CD4-positive, CD25-positive, alpha-beta regulatory T cell (primary cell): ENCODE data around the gene GOLGA6L7. TPM values are rescaled to one million over a fixed set of nuclear protein-coding genes. Genes with fewer than 3 reads are reported as not detected.

Experiments
- ATAC-seq, 2 donors: fragments of 150-1000 bp; cut with Tn5 transposase; one replicate each; pipeline ENCODE4 v1.10.0; 2021; ENCODE audit warnings: low read depth in 2 of 2, moderate number of reproducible peaks in 2 of 2, moderate library complexity in 1 of 2
- DNase-seq, 3 donors: peaks; one replicate each; pipeline versions ENCODE4 v3.0.0 to v3.0.0-alpha.2; 2012 to 2022; ENCODE audit warnings: mixed read lengths in 1 of 3
- H3K27ac ChIP-seq: one replicate; pipeline ENCODE4 v1.7.0; 2013; ENCODE audit warnings: mild to moderate bottlenecking, low read length; ENCODE audit not compliant: insufficient read depth, poor library complexity, severe bottlenecking
- H3K27me3 ChIP-seq: one replicate; pipeline ENCODE4 v1.7.0; 2013; ENCODE audit warnings: low read length; ENCODE audit not compliant: control insufficient read depth, insufficient read depth
- H3K36me3 ChIP-seq: one replicate; pipeline ENCODE4 v1.7.0; 2013; ENCODE audit warnings: mild to moderate bottlenecking, low read length, moderate library complexity; ENCODE audit not compliant: control insufficient read depth, insufficient read depth
- H3K4me1 ChIP-seq: 2 replicates; pipeline ENCODE4 v1.7.0; 2013; ENCODE audit warnings: mild to moderate bottlenecking, low read length; ENCODE audit not compliant: insufficient read depth, control insufficient read depth, poor library complexity, severe bottlenecking
- H3K4me3 ChIP-seq: one replicate; pipeline ENCODE4 v1.7.0; 2013; ENCODE audit warnings: low read depth, mild to moderate bottlenecking, low read length, moderate library complexity
- H3K9me3 ChIP-seq, 2 experiments: 1 replicate in 1 of 2; 2 replicates in 1 of 2; pipeline ENCODE4 v1.7.0; 2013; ENCODE audit warnings: low read length in 2 of 2, mild to moderate bottlenecking in 1 of 2, moderate library complexity in 1 of 2; ENCODE audit not compliant: control insufficient read depth in 2 of 2
- H3K27ac Mint-ChIP-seq, 3 donors: one replicate each; pipeline ENCODE4 v1.8.0; 2020 to 2022; ENCODE audit warnings: mild to moderate bottlenecking in 3 of 3, mixed read lengths in 3 of 3, moderate library complexity in 2 of 3
- H3K27me3 Mint-ChIP-seq: one replicate; pipeline ENCODE4 v1.8.0; 2022; ENCODE audit warnings: mild to moderate bottlenecking, mixed read lengths
- H3K36me3 Mint-ChIP-seq: one replicate; pipeline ENCODE4 v1.8.0; 2020; ENCODE audit warnings: mixed read lengths
- H3K4me1 Mint-ChIP-seq, 4 donors: one replicate each; pipeline ENCODE4 v1.8.0; 2020 to 2022; ENCODE audit warnings: mixed read lengths in 4 of 4, mild to moderate bottlenecking in 1 of 4
- H3K4me3 Mint-ChIP-seq, 4 donors: one replicate each; pipeline ENCODE4 v1.8.0; 2020 to 2022; ENCODE audit warnings: mild to moderate bottlenecking in 4 of 4, mixed read lengths in 4 of 4, moderate library complexity in 3 of 4
- H3K9me3 Mint-ChIP-seq, 7 donors: one replicate each; pipeline ENCODE4 v1.8.0; 2020 to 2022; ENCODE audit warnings: mixed read lengths in 7 of 7, mild to moderate bottlenecking in 3 of 7, moderate library complexity in 2 of 7
- polyA plus RNA-seq, 4 donors: library from polyadenylated mRNA; unstranded; fragments of 300-500 nt; fragmentation: Illumina TruSeq; gene quantifications; one replicate each; pipeline ENCODE4 v1.2.3, GENCODE V29; 2021
- total RNA-seq: library from RNA; stranded (reverse); gene quantifications from one replicate; pipeline ENCODE4 v1.2.3, GENCODE V29; 2022

The GOLGA6L7 gene
- total and polyA plus RNA-seq, 5 donors from 2014 or later, result not detected

DNA sequence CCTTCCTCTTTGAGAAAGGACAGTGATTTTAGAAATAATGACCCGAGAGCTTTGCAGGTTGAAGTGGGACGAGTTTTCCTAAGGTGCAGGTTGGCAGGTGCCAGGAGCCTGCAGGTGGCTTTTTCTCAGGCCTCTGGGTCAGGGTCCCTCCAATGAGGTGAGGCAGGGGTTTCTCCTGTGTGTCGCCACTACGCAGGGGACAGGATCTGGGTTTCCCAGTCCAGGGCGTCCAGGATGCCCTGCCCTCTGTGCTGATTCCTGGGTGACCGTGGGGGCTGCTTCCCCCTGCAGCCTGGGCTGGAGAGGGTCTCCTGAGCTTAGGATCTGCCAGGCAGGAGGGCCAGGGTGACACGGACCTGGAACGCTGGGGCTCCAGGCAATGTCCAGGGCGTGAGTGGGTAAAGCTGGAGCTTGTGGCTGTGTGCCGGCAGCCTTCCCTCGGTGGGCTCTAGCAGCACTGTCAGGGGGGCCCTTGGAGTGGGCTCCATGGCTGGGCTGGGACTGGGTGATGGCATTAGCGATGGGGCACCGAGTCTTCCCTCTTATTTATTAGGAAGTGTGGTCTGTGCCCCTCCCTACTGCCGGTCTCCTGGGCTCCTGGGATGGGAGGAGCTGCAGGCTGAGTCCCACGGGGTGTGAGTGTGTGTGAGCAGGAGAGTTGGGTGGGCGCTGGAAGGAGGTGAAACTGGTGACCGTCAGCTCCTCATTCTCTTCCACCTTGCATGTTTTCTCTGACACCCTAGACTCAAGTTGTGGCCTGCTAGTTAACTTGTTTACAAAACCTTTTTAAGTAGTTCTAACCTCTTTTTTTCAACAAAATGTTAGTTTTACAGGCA, 39.1 kb upstream of the GOLGA6L7 start:
- Mint-ChIP-seq H3K4me1 (peaks cover 4 to 61% (median 25%) of the 10 kb centered on the region in 4 donors), H3K4me3 (peak overlapping the region; percentile 79 to 90 (median 86)), H3K9me3 (no peaks in the 10 kb centered on the region), H3K27me3 (peaks cover 13% of the 10 kb centered on the region), H3K36me3 (no peaks in the 10 kb centered on the region), H3K27ac (peak overlapping the region; percentile 85 to 98 (median 93))
- Histone ChIP-seq H3K4me1 (peaks cover 38% of the 10 kb centered on the region), H3K4me3 (peak overlapping the region; percentile 26), H3K27me3 (peaks cover 3% of the 10 kb centered on the region), H3K9me3 (no peaks in the 10 kb centered on the region), H3K27ac (no peak overlapping the region), H3K36me3 (no peaks in the 10 kb centered on the region)
- DNase-seq (no peak), ATAC-seq (no peak)

- ATAC-seq (no peak), DNase-seq (no peak)
- H3K27ac ChIP-seq, result no peak overlapping the region
- peaks cover 38% of the 10 kb centered on the region for H3K4me1 ChIP-seq
- peaks cover 4 to 55% (median 25%) of the 10 kb centered on the region in 4 donors for H3K4me1 Mint-ChIP-seq
- peak overlapping the region; percentile 75 to 90 (median 86) for H3K4me3 Mint-ChIP-seq
- H3K27me3 ChIP-seq, result peaks cover 3% of the 10 kb centered on the region
- no peaks in the 10 kb centered on the region for H3K9me3 ChIP-seq
- H3K36me3 Mint-ChIP-seq, result no peaks in the 10 kb centered on the region
- H3K9me3 Mint-ChIP-seq, result no peaks in the 10 kb centered on the region
- H3K27ac Mint-ChIP-seq, result peak overlapping the region; percentile 85 to 92 (median 87)
- no peaks in the 10 kb centered on the region for H3K36me3 ChIP-seq
- H3K27me3 Mint-ChIP-seq, result peaks cover 13% of the 10 kb centered on the region
- H3K4me3 ChIP-seq, result peak overlapping the region; percentile 26
Measured at GRCh38 chr15:28886431-28887338, 38.2 kb upstream of the GOLGA6L7 start.

GRCh38 chr15:28885630-28886430, 37.4 kb upstream of the GOLGA6L7 start, which contains the start of gene APBA2:
Gene APBA2, plus strand, starts transcription at chr15:28885974. Its CDS starts 167,911 bp downstream, at chr15:29053885.
- H3K4me3 Mint-ChIP-seq, result peak within 1 kb of the TSS; percentile 63 to 90 (median 86)
- Histone ChIP-seq H3K9me3 (no peaks in the 10 kb centered on the region), H3K4me1 (peaks cover 35% of the 10 kb centered on the region), H3K4me3 (no peak within 1 kb of the TSS), H3K27me3 (peaks cover 3% of the 10 kb centered on the region), H3K27ac (no peak within 1 kb of the TSS), H3K36me3 (no peaks in the 10 kb centered on the region)
- DNase-seq (peak; percentile 7 to 60 (median 34)), ATAC-seq (peak; percentile 51 to 56)
- peaks cover 13% of the 10 kb centered on the region for H3K27me3 Mint-ChIP-seq
- H3K9me3 Mint-ChIP-seq, result no peaks in the 10 kb centered on the region
- peak within 1 kb of the TSS in 2 of 3 donors; percentile 87 to 92 for H3K27ac Mint-ChIP-seq
- no peaks in the 10 kb centered on the region for H3K36me3 Mint-ChIP-seq
- H3K4me1 Mint-ChIP-seq, result peaks cover 1 to 47% (median 18%) of the 10 kb centered on the region in 4 donors

GRCh38 chr15:28885128-28885629, 36.7 kb upstream of the GOLGA6L7 start:
- peak overlapping the region in 1 of 3 donors; percentile 69 for H3K27ac Mint-ChIP-seq
- Histone ChIP-seq H3K27me3 (peaks cover 3% of the 10 kb centered on the region), H3K9me3 (no peaks in the 10 kb centered on the region), H3K4me1 (peaks cover 29% of the 10 kb centered on the region), H3K4me3 (no peak overlapping the region), H3K27ac (no peak overlapping the region), H3K36me3 (no peaks in the 10 kb centered on the region)
- ATAC-seq (peak in 1 of 2 donors; percentile 4), DNase-seq (no peak)
- H3K4me3 Mint-ChIP-seq, result peak overlapping the region in 3 of 4 donors; percentile 54 to 74 (median 72)
- H3K9me3 Mint-ChIP-seq, result no peaks in the 10 kb centered on the region
- peaks cover 13% of the 10 kb centered on the region for H3K27me3 Mint-ChIP-seq
- H3K4me1 Mint-ChIP-seq, result peaks cover 0 to 40% (median 12%) of the 10 kb centered on the region in 4 donors
- H3K36me3 Mint-ChIP-seq, result no peaks in the 10 kb centered on the region

DNA sequence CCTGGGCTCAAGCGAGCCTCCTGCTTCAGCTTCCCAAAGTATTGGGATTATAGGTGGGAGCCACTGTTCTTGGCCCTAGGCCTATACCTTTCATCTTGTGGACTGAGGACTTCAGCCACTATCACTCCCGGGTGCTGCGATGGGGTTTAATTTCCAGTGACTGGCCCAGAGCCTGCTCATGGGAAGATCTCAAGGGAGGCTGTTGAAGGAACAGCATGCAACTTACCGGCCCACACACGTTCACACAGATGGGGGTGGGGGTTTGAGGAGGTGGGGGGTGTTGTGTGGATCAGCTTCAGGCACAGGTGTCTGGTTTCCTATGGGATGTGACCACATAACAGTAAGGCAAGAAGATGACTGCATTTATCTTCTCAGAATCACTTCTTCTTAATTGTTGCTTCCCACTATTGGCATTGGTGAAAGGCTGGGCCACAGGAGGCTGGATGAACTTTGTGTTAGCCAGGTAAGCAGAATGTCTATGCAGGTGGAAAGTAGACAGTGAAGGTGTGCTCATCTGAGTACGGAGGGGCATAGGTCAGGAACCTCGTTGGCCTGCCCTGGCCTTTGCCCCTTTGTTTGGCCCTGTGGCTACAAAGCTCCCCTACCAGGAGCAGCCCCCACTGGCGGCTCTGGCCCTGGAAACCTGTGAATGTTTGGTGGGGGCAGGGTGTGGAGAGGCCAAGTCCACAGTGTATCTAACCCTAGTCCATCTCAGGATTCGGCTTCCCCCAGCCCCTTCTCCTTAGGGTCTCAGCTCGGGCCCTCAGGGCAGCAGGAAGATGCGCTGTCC, 35.9 kb upstream of the GOLGA6L7 start:
- Histone ChIP-seq H3K9me3 (no peaks in the 10 kb centered on the region), H3K27ac (no peak overlapping the region), H3K27me3 (peaks cover 3% of the 10 kb centered on the region), H3K4me3 (no peak overlapping the region), H3K4me1 (peaks cover 20% of the 10 kb centered on the region), H3K36me3 (no peaks in the 10 kb centered on the region)
- no peak overlapping the region for H3K27ac Mint-ChIP-seq
- peak overlapping the region in 2 of 4 donors; percentile 72 to 74 for H3K4me3 Mint-ChIP-seq
- ATAC-seq (no peak), DNase-seq (no peak)
- peaks cover 0 to 2% (median 0%) of the 10 kb centered on the region in 7 donors for H3K9me3 Mint-ChIP-seq
- no peaks in the 10 kb centered on the region for H3K36me3 Mint-ChIP-seq
- H3K27me3 Mint-ChIP-seq, result peaks cover 8% of the 10 kb centered on the region
- H3K4me1 Mint-ChIP-seq, result peaks cover 0 to 32% (median 6%) of the 10 kb centered on the region in 4 donors

DNA sequence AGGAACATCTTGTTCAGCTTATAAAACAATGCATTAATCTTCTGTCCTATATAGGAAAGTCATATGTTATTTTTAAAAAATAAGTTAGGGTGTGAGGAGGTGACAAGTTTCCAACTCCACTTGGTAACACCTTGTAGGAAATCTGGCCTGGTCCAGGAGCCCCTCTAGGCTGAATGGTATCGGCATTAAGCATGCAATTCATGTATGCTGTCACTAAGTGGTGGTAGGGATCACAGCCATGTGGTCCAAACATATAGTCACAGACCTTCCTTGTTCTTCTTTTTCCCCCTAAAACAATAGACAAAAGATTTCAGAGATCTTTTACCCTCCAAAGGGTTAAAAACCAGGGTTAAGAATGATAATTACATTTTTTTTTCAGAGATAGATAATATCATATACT, 33.2 kb upstream of the GOLGA6L7 start:
- H3K36me3 Mint-ChIP-seq, result no peaks in the 10 kb centered on the region
- no peak overlapping the region for H3K27ac Mint-ChIP-seq
- ATAC-seq (no peak), DNase-seq (no peak)
- Histone ChIP-seq H3K4me3 (no peak overlapping the region), H3K9me3 (no peaks in the 10 kb centered on the region), H3K36me3 (no peaks in the 10 kb centered on the region), H3K27me3 (no peaks in the 10 kb centered on the region), H3K27ac (no peak overlapping the region), H3K4me1 (peaks cover 3% of the 10 kb centered on the region)
- H3K4me1 Mint-ChIP-seq, result peaks cover 0 to 7% (median 0%) of the 10 kb centered on the region in 4 donors
- peaks cover 0 to 2% (median 0%) of the 10 kb centered on the region in 7 donors for H3K9me3 Mint-ChIP-seq
- no peak overlapping the region for H3K4me3 Mint-ChIP-seq
- H3K27me3 Mint-ChIP-seq, result peaks cover 11% of the 10 kb centered on the region
